Stimulated activated CD4-positive, alpha-beta T cell treated with anti-CD3 and anti-CD28 coated beads, TNF-alpha, amount 100 ng/mL, for 48 hours (primary cell): ENCODE measurements around the gene TNS3.

Experiments used
- DNase-seq, 3 donors: peaks; one replicate each; pipeline ENCODE4 v3.0.0-alpha.2; 2020; ENCODE audit warnings: low read depth in 3 of 3

The TNS3 gene

DNA sequence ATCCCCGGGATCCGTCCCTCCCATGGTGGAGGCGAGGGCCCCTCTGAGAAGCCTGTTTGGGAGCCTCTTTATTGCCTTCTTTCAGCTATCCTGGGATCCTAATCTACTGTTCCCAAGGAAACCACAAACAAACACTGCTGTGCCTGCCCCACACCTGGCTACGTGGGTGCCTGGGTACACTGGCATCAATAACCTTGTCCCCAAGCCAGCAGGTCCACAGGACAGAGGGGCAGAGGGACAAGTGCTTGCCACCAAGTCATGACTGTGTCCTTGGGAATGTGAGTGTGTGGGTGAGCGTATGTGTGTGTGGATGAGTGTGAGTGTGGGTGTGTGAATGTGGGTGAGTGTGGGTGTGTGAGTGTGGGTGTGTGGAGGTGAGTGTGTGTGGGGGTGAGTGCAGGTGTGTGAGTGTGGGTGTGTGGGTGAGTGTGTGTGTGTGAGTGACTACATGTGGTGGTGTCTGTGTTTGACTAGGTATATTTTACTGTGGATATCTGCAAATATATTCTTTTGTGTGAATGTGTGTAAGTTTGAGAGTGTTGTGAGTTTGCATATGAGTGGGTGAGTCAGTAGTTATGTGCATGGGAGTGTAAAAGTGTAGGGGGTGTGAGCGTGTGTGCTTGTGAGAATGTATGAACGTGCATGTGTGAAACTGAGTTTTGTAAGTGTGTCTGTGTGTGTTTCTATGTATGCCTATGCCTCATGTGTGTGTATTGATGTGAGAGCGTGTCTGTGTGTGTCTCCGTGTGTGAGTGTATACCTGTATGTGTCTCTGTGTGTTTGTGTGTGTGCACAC, 96.1 kb downstream of the TNS3 start:
- DNase-seq = no peak

DNA sequence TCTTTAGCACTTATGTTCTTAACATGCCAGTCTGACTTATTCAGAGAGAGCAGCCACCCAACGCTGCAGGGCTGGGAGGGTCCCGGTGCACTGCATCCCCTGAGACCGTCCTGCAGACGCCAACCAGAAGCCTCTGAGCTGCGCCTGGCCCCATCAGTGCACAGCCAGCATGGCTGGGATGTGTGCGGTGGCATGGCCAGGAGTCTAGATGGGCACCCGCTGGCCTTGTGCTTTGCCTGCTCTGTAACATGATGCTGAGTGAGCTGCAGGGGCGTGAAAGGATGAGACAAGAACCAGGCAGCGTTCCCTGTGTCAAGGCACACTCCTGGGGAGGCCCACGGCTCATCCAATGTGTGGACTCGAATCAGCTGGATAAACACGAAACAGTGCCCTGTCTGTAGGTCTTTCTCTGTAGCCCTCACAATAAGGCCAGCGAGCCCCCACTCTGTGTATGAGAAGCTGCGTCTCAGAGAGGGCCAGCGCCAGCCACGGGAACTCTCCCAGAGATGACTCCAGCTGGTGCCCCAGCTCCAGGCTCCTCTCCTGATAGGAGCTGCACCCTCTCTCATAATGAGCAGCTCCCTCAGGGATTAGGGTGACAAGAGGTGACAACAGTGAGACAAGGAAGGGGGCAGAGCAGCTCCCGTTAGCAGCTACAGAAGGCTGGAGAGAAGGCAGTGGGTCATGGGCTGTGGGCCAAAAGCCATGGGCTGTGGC, 96.8 kb downstream of the TNS3 start:
- DNase-seq = no peak

DNA sequence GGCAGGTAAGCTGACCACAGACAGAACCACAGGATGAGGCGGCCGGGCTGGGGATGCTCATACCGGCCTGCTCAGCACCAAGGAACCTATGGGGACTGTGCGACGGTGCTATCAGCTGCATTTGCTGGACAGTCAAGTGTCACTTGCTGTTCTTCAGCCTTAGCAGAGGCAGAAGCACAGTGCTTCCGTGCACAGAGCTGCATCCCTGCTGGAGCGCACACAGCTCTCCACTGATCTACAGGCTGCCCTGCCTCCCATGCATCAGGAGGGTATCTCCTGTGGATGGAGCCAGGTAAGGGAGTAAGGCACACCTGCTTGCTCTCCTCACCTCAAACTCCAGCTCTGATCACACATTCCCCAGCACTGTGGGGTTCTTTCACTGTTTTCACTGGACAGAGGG, 97.5 kb downstream of the TNS3 start:
- DNase-seq = no peak

DNA sequence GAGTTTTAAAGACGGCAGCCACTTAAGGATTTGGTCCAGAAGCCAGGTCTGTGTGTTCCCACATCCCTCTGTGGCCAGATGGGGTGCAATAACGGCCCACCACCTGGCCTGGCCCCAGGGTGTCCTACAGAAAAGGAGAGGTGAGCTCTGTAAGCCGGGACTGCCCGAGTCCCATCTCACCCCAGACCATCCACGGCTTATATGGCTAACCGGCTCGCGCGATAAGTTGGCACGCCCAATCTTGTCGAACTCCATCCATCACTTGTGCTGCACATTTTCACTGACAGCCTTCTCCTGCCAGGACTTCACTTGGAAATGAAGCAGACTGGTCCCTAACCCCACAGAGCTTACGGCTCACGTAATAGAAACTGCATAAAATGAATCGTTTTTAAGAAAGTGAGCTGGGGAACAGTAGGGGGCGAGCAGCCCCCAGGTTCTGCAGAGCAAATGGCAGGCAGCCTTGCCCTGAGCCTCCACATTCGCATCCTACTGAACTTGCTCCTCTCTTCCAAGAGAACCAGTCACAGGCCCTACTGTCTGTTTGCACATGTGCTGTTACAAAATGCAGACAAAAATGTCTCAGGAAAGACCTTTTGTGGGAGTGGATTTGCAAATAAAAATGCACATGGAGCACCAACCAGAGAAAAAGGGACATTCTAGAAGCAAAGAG, 98.2 kb downstream of the TNS3 start:
- DNase-seq = no peak

DNA sequence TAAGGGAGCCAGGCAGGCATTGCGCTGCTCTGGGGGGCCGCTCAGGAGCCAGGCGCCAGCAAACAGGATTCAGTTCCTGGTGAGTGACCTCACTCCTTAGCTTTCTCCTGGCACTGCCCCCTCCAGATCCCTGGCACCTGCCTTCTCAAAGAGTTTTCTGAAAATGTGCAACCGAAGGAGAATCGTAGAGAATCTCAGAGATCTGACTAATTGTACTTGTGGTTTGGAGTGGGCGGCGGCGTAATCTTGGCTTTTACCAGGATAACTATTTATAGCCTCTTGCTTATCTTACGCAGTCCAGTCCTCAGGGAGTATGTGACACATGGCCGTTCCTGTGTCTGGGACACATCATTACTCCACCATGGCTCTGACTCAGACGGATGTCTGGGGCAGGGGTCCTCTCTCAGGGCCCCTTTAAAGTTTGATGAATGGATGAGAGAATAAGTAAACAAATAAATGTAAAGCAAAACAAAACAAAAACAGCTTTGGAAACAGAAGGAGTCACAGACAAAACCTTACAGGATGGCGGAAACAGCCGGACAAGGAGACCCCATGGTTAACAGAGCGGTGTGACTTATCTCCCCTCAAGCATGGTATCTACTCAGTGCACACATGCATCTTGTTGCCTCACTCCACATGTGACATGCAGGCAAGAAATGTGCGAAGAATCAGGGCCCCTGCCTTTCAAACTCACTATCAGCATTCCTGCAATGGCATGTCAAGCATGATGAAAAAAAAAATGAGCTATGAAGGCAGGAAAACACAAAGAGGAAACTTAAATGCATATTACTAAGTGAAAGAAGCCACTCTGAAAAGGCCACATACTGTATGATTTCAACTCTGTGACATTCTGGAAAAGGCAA, 99.7 kb downstream of the TNS3 start:
- DNase-seq = peak in 1 of 3 donors; percentile 31

DNA sequence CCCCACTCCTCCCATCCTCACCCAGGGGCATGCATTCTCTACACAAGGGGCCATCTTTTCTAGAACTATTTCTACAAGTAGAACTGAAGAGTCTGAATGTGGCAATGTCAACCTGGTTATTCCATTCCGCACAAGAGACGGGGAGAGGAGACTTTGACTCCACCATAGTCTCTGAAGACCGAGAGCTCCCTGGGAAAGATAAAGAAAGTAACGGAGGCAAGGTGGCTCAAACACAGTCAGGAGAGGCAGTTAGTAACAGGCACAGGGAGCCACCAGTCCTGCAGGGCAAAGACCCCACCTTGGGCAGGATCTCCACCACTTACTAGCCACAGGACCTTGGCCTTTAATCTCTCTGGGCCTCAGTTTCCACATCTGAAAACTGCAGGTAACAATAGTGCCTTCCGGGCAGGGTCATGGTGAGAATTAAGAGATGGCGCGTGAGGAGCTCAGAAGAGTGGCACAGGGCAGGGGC, 100.3 kb downstream of the TNS3 start:
- no peak for DNase-seq

DNA sequence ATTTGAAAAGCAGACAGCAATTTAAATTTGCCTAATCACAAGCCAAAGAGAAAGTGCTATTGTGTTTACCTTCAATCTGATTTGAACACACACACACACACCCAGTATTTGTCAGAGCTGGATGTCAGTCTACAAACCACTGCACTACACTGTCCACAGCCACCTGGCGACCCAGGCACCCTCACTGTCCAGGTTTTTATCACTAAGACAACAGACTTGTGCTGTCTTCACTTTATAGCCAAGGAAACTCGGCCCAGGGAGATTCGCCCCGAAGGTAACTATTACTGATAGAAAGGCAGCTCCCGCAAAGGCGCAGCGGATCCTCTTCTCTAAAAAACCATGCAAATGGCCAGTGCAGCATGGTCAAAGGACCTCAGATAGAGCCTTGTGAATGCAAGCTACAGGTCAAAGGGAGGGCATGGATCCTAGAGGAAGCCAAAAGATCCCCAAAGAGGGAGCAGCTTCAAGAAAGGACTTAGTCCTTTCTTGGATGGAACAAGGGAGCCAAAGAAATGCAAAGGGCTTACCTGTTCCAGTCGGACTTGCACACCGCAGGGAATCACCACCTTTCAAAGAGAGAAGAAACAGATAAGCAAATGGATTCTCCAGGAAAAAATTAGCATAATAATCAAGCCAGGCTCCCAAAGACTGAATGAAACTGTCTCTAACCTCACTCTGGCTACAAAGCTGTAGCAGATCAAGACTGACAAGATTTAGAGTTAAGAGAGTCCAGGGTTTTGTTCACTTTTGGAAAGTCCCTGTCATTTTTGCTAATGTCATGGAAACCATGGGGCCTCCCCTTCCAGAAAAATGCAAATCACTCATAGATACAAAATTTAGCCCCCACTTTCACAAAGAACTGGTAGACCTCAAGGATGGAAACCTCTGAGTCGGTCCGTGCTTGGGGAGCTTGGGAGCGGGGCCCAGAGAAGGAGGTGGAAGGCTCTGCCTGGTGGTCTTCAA, 101.1 kb downstream of the TNS3 start:
- no peak for DNase-seq

DNA sequence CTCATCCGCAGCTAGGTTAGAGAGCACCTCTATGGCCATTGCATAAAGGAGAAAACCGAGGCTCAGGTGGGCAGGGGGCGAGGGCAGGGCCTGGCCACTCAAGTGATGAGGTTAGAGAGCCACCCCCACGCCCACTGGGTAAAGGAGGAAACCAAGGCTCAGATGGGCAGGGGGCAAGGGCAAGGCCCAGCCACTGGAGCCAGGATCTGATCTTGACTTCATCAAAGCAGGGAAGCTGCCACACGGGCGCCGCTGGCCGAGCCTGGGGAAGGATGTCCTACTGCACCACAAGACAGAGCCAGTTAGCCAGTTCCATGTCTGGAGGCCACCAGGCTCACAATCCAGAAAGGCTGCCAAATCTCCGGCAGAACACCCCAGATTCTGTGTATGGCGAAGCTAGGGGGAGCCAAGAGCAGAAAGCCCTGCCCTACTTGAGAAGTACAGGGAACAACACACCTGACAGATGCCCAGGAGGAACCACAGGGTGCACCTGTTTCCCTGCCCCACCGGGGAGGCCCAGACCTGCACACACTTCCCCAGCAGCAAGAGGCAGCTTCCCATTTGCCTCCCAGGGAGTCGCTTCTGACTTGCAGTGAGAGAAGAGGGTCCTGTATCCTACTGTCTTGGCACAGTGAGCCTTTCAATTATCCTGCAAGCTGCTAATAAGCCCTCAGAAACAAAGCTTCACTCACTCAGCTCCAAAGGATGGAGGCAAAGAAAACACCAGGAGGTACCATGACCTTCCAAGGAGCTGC, 101.9 kb downstream of the TNS3 start:
- DNase-seq = no peak

DNA sequence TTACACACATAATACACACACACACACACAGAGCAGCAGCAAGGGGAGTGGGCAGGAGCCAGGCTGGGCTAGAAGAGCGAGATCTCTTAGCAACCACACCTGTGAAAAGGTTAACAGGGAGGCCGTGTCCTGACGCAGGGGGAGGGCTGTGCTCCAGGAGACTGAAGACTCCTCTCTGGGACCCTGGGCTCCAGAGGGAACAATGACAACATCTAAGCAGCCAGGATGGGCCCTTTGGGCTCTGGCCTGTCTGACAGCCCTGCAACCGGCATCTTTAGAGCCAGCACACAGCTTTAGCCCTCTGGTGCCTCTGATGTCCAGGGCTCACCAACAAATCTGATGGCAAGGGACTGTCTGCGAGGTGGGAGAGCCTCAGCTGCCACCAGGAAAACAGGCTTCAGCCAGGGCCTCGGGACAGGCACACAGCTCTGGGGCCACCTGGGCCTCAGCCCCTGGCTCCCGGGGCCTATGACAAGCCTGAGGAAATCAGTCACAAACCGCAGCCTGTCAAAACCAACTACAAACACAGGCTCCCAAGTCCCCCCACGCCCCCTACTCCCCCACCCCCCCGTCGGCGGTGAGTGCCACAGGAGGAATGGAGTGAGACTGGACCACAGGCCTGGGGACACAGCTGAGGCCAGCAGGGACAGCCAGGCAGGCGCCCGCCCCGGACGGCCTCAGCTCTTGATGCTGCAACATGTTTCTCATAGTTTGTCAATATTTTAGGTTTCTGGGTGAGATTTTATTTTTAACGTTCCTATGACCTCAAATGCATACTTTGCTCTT, 102.8 kb downstream of the TNS3 start:
- DNase-seq = no peak

DNA sequence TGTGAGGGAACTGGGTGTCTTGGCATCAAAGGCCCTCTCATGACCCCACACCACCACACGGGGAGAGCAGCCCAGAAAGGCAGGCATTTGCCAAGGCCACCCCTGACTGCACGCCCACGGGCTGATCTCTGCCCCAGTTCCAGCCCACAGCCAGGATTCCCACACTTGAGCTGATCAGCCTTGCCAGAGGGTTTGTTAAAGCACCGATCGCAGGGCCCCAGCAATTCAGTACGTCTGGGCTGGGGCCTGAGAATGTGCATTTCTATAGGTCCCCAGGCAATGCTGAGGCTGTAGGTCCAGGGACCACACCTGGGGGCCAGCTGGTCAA, 103.9 kb downstream of the TNS3 start:
- DNase-seq = no peak

DNA sequence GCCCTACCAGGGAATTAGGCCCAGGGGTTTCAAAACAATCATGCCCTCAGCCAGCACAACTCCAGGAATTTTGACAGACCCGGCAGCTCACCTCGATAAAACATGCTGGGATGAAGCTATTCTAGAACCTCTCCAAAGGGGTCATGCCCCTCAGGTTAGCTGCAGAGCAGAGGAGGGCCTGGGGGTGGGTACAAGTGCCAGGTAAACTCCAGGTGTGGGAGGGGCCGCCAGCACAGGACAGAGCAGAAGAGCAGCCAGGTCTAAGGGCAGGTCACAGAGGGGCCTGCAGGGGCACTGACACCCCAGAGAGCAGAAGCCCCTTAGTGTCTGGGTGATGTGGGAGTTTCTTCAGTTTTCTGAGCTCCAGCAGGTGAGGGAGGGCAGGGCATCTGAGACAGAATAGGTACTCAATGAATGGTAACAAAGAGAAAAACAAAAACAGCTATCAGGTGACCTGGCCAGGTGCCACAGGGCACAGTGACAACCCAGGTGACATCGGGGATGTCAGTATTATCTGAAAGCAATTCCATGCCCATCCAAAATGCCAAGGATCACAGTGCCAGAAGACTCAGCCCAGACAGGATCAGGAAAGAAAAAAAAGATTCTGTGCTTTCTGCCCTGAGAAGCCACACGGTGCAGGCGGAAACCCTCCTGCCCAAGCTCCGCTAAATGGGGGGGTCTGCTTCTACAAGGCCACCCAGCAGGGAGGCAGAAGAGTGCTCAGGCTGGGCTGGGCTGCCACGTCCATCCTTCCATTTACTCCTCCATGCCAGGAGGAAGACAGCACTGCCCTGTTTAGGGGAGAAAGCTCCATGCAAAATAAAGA, 104.5 kb downstream of the TNS3 start:
- DNase-seq = no peak

DNA sequence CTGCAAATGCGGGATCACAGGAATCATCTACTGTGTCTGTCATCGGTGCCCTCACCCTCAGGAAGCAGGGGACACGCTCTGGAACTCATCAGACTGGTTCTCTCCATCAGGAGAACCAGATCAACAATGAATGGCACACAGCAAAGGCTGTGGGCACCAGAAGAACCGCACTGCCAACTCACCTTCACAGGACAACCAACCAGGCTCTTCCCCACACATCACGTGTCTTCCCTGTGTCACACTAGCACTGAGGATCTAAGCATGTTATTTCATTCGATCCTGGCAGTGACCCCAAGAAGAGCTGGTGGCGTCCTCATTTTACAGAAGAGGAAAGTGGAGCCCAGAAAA, 106.1 kb downstream of the TNS3 start:
- no peak for DNase-seq

DNA sequence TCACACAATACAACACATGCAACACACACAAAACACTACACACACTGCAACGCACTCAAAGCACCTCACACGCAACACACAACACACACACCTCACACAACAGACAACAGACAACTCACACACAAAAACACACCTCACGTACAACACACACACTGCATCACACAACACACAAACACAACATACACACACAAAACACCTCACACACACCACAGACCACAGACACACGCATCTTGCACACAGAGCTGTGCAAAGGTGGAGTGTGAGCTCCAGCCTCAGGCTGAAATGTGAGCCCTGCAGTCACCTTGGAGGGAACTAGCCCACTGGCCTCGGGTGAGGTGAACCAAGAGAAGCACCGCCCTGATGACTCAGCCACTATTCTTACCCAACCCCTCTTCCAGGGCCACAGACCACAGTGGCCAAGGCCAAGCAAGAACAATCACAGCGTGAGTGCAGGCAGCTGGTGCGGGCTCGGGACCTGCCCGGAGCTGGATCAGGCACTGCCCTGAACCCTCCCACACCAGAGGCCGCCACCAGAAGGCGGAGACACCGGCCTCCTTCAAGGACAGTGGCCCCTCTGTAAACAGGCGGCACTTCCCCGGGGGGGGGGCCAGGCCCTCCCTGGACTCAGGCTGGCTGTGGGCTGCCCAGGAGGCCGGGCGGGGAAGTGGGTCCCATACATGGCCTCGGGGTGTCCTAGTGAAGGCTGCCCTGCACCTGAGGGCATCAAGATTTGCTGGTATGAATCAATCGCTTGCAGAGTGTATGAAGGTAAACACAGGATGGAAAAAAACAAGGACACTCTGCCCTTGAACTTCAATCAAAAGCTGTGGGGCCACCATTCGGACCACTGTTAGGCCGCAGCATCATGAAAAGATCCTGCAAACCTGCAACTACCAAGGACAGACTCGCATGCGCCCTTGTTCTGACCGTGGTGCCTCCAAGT, 106.7 kb downstream of the TNS3 start:
- DNase-seq = no peak

DNA sequence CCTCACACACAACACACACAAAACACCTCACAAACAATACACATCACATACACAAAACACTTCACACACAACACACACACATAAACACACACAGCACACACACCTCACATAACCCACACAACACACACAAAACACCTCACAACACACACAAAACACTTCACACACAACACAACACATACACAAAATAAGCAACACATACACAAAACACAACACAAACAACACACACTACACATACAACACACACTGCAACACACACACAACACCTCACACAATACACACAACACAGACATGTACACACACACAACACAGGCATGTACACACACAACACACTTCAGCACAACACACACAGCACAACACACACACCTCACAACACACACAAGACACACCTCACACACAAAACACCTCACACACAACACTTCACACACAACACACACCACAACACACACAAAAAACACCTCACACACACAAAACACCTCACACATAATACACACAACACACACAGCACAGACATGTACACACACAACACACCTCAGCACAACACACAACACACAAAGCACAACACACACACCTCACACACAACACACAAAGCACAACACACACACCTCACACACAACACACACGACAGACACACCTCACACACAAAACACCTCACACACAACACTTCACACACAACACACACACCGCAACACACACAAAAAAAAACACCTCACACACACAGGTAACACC, 107.5 kb downstream of the TNS3 start:
- DNase-seq = no peak

DNA sequence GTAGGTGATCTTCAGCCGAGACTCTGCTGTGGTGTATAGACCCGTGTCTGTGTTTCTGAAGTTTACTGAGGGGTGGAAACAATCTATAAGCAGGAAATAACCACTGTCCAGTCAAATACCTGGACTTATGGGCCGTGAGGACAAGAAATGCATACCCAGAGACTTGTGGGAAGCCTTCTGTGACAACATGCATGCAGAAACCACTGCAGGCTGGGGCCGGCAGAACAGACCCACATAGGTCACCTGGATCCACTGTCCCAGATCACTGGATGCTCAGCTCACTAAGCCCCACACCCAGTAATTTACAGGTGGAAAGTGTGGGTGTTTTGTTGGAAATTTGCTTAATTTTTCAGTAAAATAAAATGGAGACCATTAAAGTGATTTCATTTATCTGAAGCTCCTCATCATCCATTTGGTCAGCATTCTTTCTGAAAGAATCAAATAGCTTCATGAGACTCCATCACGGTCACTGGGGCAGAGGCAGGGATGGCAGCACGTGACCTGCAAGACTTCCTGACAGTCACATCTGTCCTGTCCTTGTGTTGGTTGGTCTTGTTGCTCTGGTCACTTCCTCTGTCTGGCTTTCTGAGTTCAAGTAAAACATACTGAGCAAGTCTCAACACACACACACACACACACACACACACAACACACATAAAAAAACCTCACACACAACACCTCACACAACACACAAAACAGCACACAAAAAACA, 108.3 kb downstream of the TNS3 start:
- no peak for DNase-seq
